ENCODE measurements around the gene CFH.

GRCh38 chr1:196650403-196650802 is 1.4 kb upstream of the CFH start:
- TF ChIP-seq CTCF (IDR thresholded peaks at IDR 0.05) = no peak
- no peak for TF ChIP-seq POLR2A (IDR thresholded peaks at IDR 0.05)

Data from esophagus squamous epithelium (tissue), 4 donors.